NAMALWA (cell line): ENCODE results near the gene SLC5A1.
"Not testable (repeated sequence)": the region's sequence is repeated elsewhere in the genome, so short reads cannot be mapped to it uniquely, and the experiment has no call there.

Experiments
- DNase-seq: peaks from one replicate; pipeline ENCODE4 v3.0.0-alpha.2; 2015; ENCODE audit warnings: low spot score

Gene SLC5A1

GRCh38 chr22:32088084-32088483, 45.0 kb downstream of the SLC5A1 start:
- no peak for DNase-seq

GRCh38 chr22:32097018-32097417, 54.0 kb downstream of the SLC5A1 start:
- DNase-seq: no peak

GRCh38 chr22:32097881-32098499, 54.9 kb downstream of the SLC5A1 start:
- no peak for DNase-seq

- no peak for DNase-seq
Observed at GRCh38 chr22:32100711-32101110, 57.6 kb downstream of the SLC5A1 start.

- peak; percentile 37 for DNase-seq
Observed at GRCh38 chr22:32103658-32104315, 60.7 kb downstream of the SLC5A1 start.

DNA sequence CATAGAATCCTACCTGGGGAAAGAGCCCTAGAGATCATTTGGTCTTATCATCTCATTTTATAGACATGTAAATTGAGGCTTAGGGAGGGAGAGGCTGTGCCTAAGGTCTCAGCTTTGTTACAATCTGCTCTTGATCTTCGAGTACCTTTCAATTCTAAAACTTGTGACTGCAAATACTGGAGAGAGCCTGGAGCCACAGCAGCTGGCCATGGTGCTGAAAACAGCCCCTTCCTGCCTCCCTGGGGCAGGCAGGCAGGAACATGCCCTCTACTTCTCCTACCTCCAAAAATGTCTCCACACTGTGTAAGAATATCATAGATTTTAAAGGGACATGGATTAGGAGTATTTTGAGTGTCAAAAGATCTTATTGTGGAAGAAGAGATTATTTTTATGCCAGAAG, 63.9 kb downstream of the SLC5A1 start:
- peak; percentile 17 for DNase-seq

- DNase-seq: no peak
Observed at GRCh38 chr22:32112380-32112779, 69.3 kb downstream of the SLC5A1 start.

DNA sequence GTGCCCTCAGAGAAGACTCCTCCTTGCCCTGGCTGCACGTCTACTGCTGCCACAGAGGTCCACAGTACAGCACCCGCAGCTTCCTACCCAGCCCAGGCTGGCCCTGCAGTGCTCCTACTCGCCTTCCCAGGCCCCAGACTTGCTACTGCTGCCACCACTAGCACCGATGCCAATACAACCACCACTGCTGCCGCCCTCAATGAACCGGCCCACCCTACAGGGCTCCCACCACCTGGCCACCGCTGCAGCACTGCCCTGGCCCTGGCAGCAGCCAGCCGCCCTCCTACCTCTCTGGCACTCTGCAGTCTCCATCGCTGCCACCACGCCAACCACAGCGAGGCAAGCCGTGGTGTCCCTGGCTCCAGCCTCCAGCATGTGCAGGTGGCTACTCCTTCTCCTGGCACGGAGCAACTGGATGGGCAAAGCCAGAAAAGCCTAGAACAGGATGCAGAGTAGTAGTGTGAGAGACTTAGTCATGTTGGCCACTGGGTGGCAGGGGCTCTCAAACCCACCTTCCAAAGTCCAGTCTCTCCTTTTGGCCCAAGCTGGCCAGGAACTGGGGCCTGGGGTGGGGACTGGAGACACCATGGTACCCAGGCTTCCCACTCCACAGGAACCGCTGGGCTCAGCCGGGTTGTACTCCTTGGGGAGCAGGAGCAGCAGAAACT, 76.6 kb downstream of the SLC5A1 start:
- DNase-seq: no peak

- DNase-seq: no peak
Observed at GRCh38 chr22:32120603-32121002, 77.5 kb downstream of the SLC5A1 start.

- DNase-seq: no peak
Observed at GRCh38 chr22:32122899-32123298, 79.8 kb downstream of the SLC5A1 start.

DNA sequence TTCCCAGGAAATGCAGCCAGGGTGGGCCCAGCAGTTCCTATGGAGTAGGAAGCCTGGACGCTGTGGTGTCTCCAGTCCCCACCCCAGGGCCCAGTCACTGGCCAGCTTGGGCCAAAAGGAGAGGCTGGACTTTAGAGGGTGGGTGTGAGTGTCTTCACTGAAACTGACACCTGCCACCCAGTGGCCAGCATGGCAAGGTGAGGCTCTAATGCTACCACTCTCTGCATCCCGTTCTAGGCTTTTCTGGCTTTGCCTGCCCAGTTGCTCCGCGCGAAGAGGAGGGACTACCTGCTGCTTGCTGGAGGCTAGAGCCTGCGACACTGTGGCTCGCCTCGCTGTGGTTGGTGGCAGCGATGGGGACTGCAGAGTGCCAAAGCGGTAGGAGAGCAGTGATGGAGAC, 80.6 kb downstream of the SLC5A1 start:
- DNase-seq: no peak

DNA sequence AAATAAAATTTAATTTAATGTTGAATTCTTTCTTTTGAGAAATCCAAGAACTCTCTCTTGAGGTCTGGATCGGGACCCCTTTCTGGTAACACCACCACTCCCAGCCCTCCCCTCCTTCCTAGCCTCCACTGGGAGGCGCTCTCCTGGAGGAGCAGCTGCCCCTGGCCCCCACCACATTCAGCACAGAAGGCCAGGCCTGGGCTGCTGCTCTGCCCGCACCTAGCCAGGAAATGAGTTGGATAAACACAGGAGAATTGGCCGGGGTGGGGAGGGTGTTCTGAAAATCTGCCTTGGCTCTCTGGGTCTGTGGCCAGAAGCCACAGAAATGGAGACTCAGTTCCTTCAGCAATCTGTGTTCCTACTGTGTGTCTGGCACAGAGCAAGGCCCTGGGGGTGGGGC, 84.8 kb downstream of the SLC5A1 start:
- no peak for DNase-seq

DNA sequence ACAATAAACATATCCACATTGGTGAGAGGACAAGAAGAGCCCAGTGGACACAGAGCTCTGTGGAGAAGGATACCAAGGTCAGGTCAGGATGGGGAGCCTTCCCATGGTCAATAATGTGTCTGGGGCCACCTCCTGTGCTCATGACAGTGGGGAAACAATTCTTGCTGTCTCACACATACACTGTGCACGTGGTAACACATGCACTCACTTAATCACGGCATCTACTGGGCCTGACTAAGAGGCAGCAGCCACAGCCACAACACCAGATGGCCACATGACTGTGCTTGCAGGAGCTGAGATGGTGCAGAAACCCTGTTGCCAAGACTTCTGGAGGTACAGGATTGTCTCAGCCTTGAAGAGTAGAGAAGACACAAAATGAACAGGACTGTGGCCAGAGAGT, 87.4 kb downstream of the SLC5A1 start:
- no peak for DNase-seq

DNA sequence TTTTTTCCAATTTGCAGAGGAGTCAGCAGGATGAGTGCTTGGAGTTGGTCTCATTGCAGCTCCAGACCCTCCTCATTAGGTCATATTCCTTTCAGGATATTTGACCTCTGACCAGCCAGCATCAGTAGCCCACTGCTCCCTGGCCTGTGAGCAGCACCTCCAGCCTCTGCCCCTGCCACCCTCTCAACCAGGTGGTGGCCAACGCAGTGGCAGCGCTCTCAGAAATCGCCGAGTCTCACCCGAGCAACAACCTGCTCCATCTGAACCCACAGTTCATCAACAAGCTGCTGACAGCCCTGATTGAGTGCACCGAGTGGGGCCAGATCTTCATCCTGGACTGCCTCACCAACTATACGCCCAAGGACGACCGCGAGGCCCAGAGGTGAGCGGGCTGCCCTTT, 89.1 kb downstream of the SLC5A1 start:
- DNase-seq: no peak

- no peak for DNase-seq
Observed at GRCh38 chr22:32132783-32133182, 89.7 kb downstream of the SLC5A1 start.

DNA sequence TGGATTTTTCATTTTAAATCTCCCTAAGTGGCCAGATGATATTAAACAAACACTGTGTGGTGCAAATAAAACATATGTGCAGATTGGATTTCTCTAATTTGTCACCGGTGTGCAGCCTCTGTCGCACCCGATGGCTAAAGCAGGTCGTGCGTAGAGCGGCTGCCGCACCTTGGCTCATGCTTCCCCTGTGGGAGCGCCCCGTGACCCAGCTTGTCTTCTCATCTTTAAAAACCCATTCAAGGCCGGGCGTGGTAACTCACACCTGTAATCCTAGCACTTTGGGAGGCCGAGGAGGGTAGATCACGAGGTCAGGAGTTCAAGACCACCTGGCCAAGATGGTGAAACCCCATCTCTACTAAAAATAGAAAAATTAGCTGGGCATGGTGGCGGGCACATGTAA, 91.7 kb downstream of the SLC5A1 start:
- DNase-seq: not testable (repeated sequence)

DNA sequence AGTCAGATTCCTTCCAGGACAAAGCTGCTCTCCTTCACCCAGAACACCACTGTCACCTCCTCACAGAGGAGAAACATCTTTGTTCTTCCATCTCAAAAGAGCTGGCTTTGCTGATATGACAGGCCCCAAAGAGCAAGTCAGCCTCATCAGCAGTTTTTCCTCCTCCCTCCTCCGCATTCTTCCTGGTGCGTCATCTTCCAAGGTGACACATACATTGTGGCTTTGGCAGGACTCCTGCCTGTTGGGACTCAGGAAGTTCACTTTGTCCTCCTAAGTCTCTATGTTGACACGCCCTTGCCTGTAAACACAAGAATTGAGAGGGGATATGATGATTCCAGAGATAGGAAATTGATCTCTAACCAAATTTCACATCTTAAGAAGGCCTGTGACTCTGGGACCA, 92.9 kb downstream of the SLC5A1 start:
- not testable (repeated sequence) for DNase-seq

DNA sequence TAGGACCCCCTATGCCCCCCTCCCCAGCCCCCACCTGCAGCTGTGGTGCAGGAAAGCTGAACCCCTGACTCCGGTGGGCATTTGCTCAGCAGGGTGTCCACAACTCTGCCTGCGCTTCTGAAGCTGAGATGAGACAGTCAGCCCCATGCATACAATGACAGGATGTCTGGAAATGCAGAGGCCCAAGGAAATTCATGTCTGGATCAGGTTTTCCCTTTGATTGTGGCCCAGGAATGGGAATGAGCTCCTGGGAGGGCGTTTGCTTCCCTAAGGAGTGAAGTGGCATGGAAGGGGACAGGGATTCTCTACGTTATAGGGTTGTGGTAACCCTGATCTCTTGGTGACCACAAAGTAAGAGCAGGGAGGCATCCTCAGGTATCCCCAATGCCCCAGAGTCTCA, 93.8 kb downstream of the SLC5A1 start:
- DNase-seq: not testable (repeated sequence)

- DNase-seq: peak; percentile 57
Observed at GRCh38 chr22:32137731-32138324, 94.8 kb downstream of the SLC5A1 start.

- DNase-seq: not testable (repeated sequence)
Observed at GRCh38 chr22:32138576-32138975, 95.5 kb downstream of the SLC5A1 start.

DNA sequence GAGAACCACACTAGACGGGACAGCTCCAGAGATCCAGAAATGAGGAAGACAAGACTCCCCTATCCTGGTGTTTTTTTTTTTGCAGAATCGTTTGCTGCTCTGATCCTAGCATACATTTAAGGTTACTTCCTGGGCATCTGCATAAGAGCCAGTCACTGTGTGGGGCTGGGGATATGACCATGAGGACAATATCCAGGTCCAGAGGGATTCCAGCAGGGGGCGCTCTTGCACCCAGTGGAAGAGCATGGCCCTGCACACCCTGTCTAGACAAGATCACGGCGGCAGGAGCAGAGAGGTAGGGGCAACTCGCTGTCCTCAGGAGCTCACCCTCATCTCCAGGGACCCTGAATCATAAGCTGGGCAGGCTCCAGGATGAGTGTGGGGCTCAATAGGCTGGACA, 97.6 kb downstream of the SLC5A1 start:
- not testable (repeated sequence) for DNase-seq

- DNase-seq: no peak
Observed at GRCh38 chr22:32142600-32142999, 99.5 kb downstream of the SLC5A1 start.
